SU-DHL-6 (cell line): Measurements from ENCODE around the gene MUC2.

Experiments used
- CTCF ChIP-seq: fragments of 200-600 bp; sonication (generic); IDR thresholded peaks from one replicate; pipeline ENCODE4 v1.5.1; 2017; ENCODE audit warnings: antibody characterized with exemption, mild to moderate bottlenecking, low read length, moderate library complexity; ENCODE audit not compliant: insufficient read depth, poor library complexity, severe bottlenecking
- EZH2phosphoT487 ChIP-seq: fragments of 200-600 bp; sonication (generic), shearing (Covaris generic); conservative IDR thresholded peaks from 2 replicates; pipeline ENCODE4 v1.6.1; 2018; ENCODE audit warnings: mild to moderate bottlenecking, antibody characterized with exemption, low read length, moderate library complexity, mixed read lengths

GRCh38 chr11:1121813-1122663 is 47.4 kb downstream of the MUC2 start:
- TF ChIP-seq CTCF: no peak
- no peak for TF ChIP-seq EZH2phosphoT487
